Tibial artery (tissue), 4 donors: Measurements from ENCODE around the gene STRADB.

Experiments used
- DNase-seq, 2 donors: peaks; one replicate each; pipeline ENCODE4 v3.0.0-alpha.2; 2019
- H3K27ac ChIP-seq, 2 donors: fragments of 200-600 bp; sonication (generic) in 1 of 2; 1 replicate in 1 of 2; 2 replicates in 1 of 2; pipeline ENCODE4 v1.5.1; 2018 to 2019; ENCODE audit warnings: mild to moderate bottlenecking in 1 of 2
- H3K27me3 ChIP-seq, 2 donors: fragments of 200-600 bp; sonication (generic) in 1 of 2; one replicate each; pipeline versions ENCODE4 v1.5.1 to v1.6.0; 2016 to 2019
- H3K36me3 ChIP-seq, 3 donors: fragments of 200-600 bp; sonication (generic) in 2 of 3; one replicate each; pipeline ENCODE4 v1.5.1; 2016 to 2019; ENCODE audit warnings: mild to moderate bottlenecking in 2 of 3
- H3K4me1 ChIP-seq, 4 donors: fragments of 200-600 bp; sonication (generic) in 2 of 4; 1 replicate in 3 of 4; 2 replicates in 1 of 4; pipeline ENCODE4 v1.5.1; 2016 to 2019
- H3K4me3 ChIP-seq, 2 donors: fragments of 200-600 bp; sonication (generic) in 1 of 2; 1 replicate in 1 of 2; 2 replicates in 1 of 2; pipeline ENCODE4 v1.5.1; 2018 to 2019; ENCODE audit warnings: mild to moderate bottlenecking in 2 of 2
- H3K9me3 ChIP-seq, 3 donors: fragments of 200-600 bp; sonication (generic) in 1 of 3; one replicate each; pipeline ENCODE4 v1.5.1; 2016 to 2019
- CTCF ChIP-seq, 2 experiments: fragments of 200-600 bp in 1 of 2; fragments of 450-650 bp in 1 of 2; IDR thresholded peaks; one replicate each; pipeline ENCODE4 v1.5.1; 2017 to 2019; ENCODE audit warnings: antibody characterized with exemption in 2 of 2, mild to moderate bottlenecking in 1 of 2, moderate library complexity in 1 of 2
- intact Hi-C: fragments of 100-400 bp; cut with DNase I; formaldehyde crosslinking; loops from one replicate; pipeline ENCODE4 v1.15.0; 2023; ENCODE audit warnings: low total_unique reads

Gene STRADB

GRCh38 chr2:201513271-201513670 is 61.7 kb downstream of the STRADB start:
- Histone ChIP-seq H3K27ac (no peak overlapping the region), H3K9me3 (no peaks in the 10 kb centered on the region), H3K4me3 (no peak overlapping the region), H3K4me1 (no peaks in the 10 kb centered on the region), H3K36me3 (no peaks in the 10 kb centered on the region), H3K27me3 (no peaks in the 10 kb centered on the region)
- DNase-seq: no peak
- intact Hi-C loops: no loop called here
- TF ChIP-seq CTCF (IDR thresholded peaks at IDR 0.05): no peak

- H3K9me3 ChIP-seq: peaks cover 0 to 9% (median 4%) of the 10 kb centered on the region in 3 donors
- no peaks in the 10 kb centered on the region for H3K36me3 ChIP-seq
- no peaks in the 10 kb centered on the region for H3K4me1 ChIP-seq
- intact Hi-C loops: no loop called here
- H3K4me3 ChIP-seq: no peak overlapping the region
- no peaks in the 10 kb centered on the region for H3K27me3 ChIP-seq
- TF ChIP-seq CTCF (IDR thresholded peaks at IDR 0.05): no peak
- no peak for DNase-seq
- H3K27ac ChIP-seq: no peak overlapping the region
Observed at GRCh38 chr2:201515573-201516246, 64.2 kb downstream of the STRADB start.

- no peak for DNase-seq
- Histone ChIP-seq H3K27ac (no peak overlapping the region), H3K36me3 (no peaks in the 10 kb centered on the region), H3K4me1 (no peaks in the 10 kb centered on the region), H3K9me3 (peaks cover 0 to 9% (median 4%) of the 10 kb centered on the region in 3 donors), H3K27me3 (no peaks in the 10 kb centered on the region), H3K4me3 (no peak overlapping the region)
- no peak for TF ChIP-seq CTCF (IDR thresholded peaks at IDR 0.05)
- intact Hi-C loops: no loop called here
Observed at GRCh38 chr2:201517094-201517493, 65.6 kb downstream of the STRADB start.

- no peaks in the 10 kb centered on the region for H3K36me3 ChIP-seq
- no peak for DNase-seq
- H3K27ac ChIP-seq: no peak overlapping the region
- no peak for TF ChIP-seq CTCF (IDR thresholded peaks at IDR 0.05)
- intact Hi-C loops: no loop called here
- H3K9me3 ChIP-seq: peaks cover 0 to 20% (median 4%) of the 10 kb centered on the region in 3 donors
- H3K4me1 ChIP-seq: no peaks in the 10 kb centered on the region
- H3K27me3 ChIP-seq: no peaks in the 10 kb centered on the region
- no peak overlapping the region for H3K4me3 ChIP-seq
Observed at GRCh38 chr2:201520201-201520600, 68.7 kb downstream of the STRADB start.

GRCh38 chr2:201522965-201523364 is 71.4 kb downstream of the STRADB start:
- intact Hi-C loops: no loop called here
- Histone ChIP-seq H3K4me3 (no peak overlapping the region), H3K27ac (no peak overlapping the region), H3K4me1 (no peaks in the 10 kb centered on the region), H3K9me3 (peaks cover 0 to 20% (median 11%) of the 10 kb centered on the region in 3 donors), H3K36me3 (no peaks in the 10 kb centered on the region), H3K27me3 (no peaks in the 10 kb centered on the region)
- no peak for TF ChIP-seq CTCF (IDR thresholded peaks at IDR 0.05)
- DNase-seq: no peak
